BLaER1 treated with 17β-estradiol and CSF1 and Interleukin-3, amounts not matched to agents 10 nM and 100 nM (cell line): ENCODE measurements around the gene STARD13.

Source experiments
- H3K27ac ChIP-seq, 11 experiments: shearing (Covaris generic); formaldehyde crosslinking; 2 replicates each; pipeline ENCODE4 v1.8.1; 2022
- H3K27me3 ChIP-seq, 11 experiments: shearing (Covaris generic); formaldehyde crosslinking; 2 replicates each; pipeline ENCODE4 v1.8.1; 2022
- H3K36me3 ChIP-seq, 11 experiments: shearing (Covaris generic); formaldehyde crosslinking; 2 replicates each; pipeline ENCODE4 v1.8.1; 2022
- H3K4me1 ChIP-seq, 10 experiments: shearing (Covaris generic); formaldehyde crosslinking; 2 replicates each; pipeline ENCODE4 v1.8.1; 2022
- H3K4me2 ChIP-seq, 11 experiments: shearing (Covaris generic); formaldehyde crosslinking; 2 replicates each; pipeline ENCODE4 v1.8.1; 2022
- H3K4me3 ChIP-seq, 10 experiments: shearing (Covaris generic); formaldehyde crosslinking; 2 replicates each; pipeline ENCODE4 v1.8.1; 2022
- H3K9ac ChIP-seq, 11 experiments: shearing (Covaris generic); formaldehyde crosslinking; 2 replicates each; pipeline ENCODE4 v1.8.1; 2022
- H3K9me3 ChIP-seq, 11 experiments: shearing (Covaris generic); formaldehyde crosslinking; replicated peaks in 1 of 11; 2 replicates each; pipeline ENCODE4 v1.8.1; 2022
- H4K20me1 ChIP-seq, 11 experiments: shearing (Covaris generic); formaldehyde crosslinking; 2 replicates each; pipeline ENCODE4 v1.8.1; 2022
- Cebpa-rat ChIP-seq, 11 experiments: shearing (Covaris generic); IDR thresholded peaks; 2 replicates each; pipeline ENCODE4 v1.8.1; 2022

The STARD13 gene

GRCh38 chr13:33195693-33196464 lies 89.7 kb downstream of the STARD13 start:
- H3K4me2 ChIP-seq: peak overlapping the region in 8 of 11 experiments; percentile 5 to 51 (median 26); a peak in 10 of 22 replicates
- H3K9ac ChIP-seq: no peak overlapping the region
- no peak overlapping the region for H3K4me3 ChIP-seq
- TF ChIP-seq Cebpa-rat (IDR thresholded peaks at IDR 0.05): no peak
- peaks cover 0 to 4% (median 0%) of the 10 kb centered on the region in 11 experiments; a peak in 2 of 22 replicates for H4K20me1 ChIP-seq
- H3K27ac ChIP-seq: no peak overlapping the region
- no peaks in the 10 kb centered on the region for H3K36me3 ChIP-seq
- H3K27me3 ChIP-seq: no peaks in the 10 kb centered on the region
- H3K9me3 ChIP-seq: peaks cover 0 to 7% (median 0%) of the 10 kb centered on the region in 11 experiments; a peak in 1 of 22 replicates
- peaks cover 0 to 27% (median 10%) of the 10 kb centered on the region in 10 experiments; a peak in 13 of 20 replicates for H3K4me1 ChIP-seq

GRCh38 chr13:33194820-33195692 lies 90.5 kb downstream of the STARD13 start:
- H3K27me3 ChIP-seq: no peaks in the 10 kb centered on the region
- H3K9ac ChIP-seq: no peak overlapping the region
- H3K4me2 ChIP-seq: peak overlapping the region in 8 of 11 experiments; percentile 5 to 51 (median 26); a peak in 10 of 22 replicates
- H3K9me3 ChIP-seq: peaks cover 0 to 6% (median 0%) of the 10 kb centered on the region in 11 experiments; a peak in 1 of 22 replicates
- H4K20me1 ChIP-seq: peaks cover 0 to under 1% (median 0%) of the 10 kb centered on the region in 11 experiments; a peak in 2 of 22 replicates
- TF ChIP-seq Cebpa-rat (IDR thresholded peaks at IDR 0.05): no peak
- H3K4me1 ChIP-seq: peaks cover 0 to 26% (median 10%) of the 10 kb centered on the region in 10 experiments; a peak in 13 of 20 replicates
- H3K27ac ChIP-seq: no peak overlapping the region
- H3K36me3 ChIP-seq: no peaks in the 10 kb centered on the region
- H3K4me3 ChIP-seq: no peak overlapping the region

- no peak for TF ChIP-seq Cebpa-rat (IDR thresholded peaks at IDR 0.05)
- Histone ChIP-seq H3K4me3 (no peak overlapping the region), H3K27ac (no peak overlapping the region), H3K9me3 (peaks cover 0 to 6% (median 0%) of the 10 kb centered on the region in 11 experiments; a peak in 1 of 22 replicates), H4K20me1 (no peaks in the 10 kb centered on the region; a peak in 2 of 22 replicates), H3K27me3 (no peaks in the 10 kb centered on the region), H3K36me3 (no peaks in the 10 kb centered on the region), H3K4me2 (no peak overlapping the region), H3K9ac (no peak overlapping the region), H3K4me1 (peaks cover 0 to 16% (median 11%) of the 10 kb centered on the region in 10 experiments; a peak in 15 of 20 replicates)
Observed at GRCh38 chr13:33193428-33193974, 92.1 kb downstream of the STARD13 start.

- Histone ChIP-seq H3K4me3 (no peak overlapping the region), H3K9me3 (no peaks in the 10 kb centered on the region), H3K27me3 (no peaks in the 10 kb centered on the region), H3K4me1 (peaks cover 8 to 32% (median 19%) of the 10 kb centered on the region in 10 experiments), H3K36me3 (no peaks in the 10 kb centered on the region), H4K20me1 (no peaks in the 10 kb centered on the region; a peak in 2 of 22 replicates), H3K27ac (no peak overlapping the region), H3K4me2 (no peak overlapping the region), H3K9ac (no peak overlapping the region)
- no peak for TF ChIP-seq Cebpa-rat (IDR thresholded peaks at IDR 0.05)
Observed at GRCh38 chr13:33191425-33192210, 93.9 kb downstream of the STARD13 start.

- Histone ChIP-seq H3K9me3 (no peaks in the 10 kb centered on the region; a peak in 1 of 22 replicates), H3K27ac (no peak overlapping the region), H3K27me3 (no peaks in the 10 kb centered on the region), H3K4me3 (no peak overlapping the region), H3K4me1 (peaks cover 14 to 45% (median 19%) of the 10 kb centered on the region in 10 experiments), H3K9ac (no peak overlapping the region), H3K4me2 (peak overlapping the region in 2 of 11 experiments; percentile 0 to 44; a peak in 3 of 22 replicates), H3K36me3 (no peaks in the 10 kb centered on the region; a peak in 1 of 22 replicates), H4K20me1 (no peaks in the 10 kb centered on the region)
- TF ChIP-seq Cebpa-rat (IDR thresholded peaks at IDR 0.05): no peak
Observed at GRCh38 chr13:33189470-33189869, 96.1 kb downstream of the STARD13 start.

GRCh38 chr13:33188093-33188882 lies 97.3 kb downstream of the STARD13 start:
- Histone ChIP-seq H3K27ac (no peak overlapping the region), H4K20me1 (no peaks in the 10 kb centered on the region)

GRCh38 chr13:33186861-33187291 lies 98.7 kb downstream of the STARD13 start:
- TF ChIP-seq Cebpa-rat (IDR thresholded peaks at IDR 0.05): no peak
- no peaks in the 10 kb centered on the region; a peak in 1 of 22 replicates for H3K36me3 ChIP-seq
- no peak overlapping the region for H3K9ac ChIP-seq
- no peaks in the 10 kb centered on the region for H3K27me3 ChIP-seq
- peak overlapping the region; percentile 29 to 77 (median 55); a peak in 21 of 22 replicates for H3K4me2 ChIP-seq
- H4K20me1 ChIP-seq: no peaks in the 10 kb centered on the region
- H3K4me3 ChIP-seq: no peak overlapping the region
- no peaks in the 10 kb centered on the region; a peak in 1 of 22 replicates for H3K9me3 ChIP-seq
- peaks cover 14 to 45% (median 19%) of the 10 kb centered on the region in 10 experiments for H3K4me1 ChIP-seq
- no peak overlapping the region for H3K27ac ChIP-seq

More at GRCh38 chr13:33188093-33188882, 97.3 kb downstream of the STARD13 start:
- Histone ChIP-seq H3K36me3 (no peaks in the 10 kb centered on the region; a peak in 1 of 22 replicates), H3K9ac (no peak overlapping the region), H3K9me3 (no peaks in the 10 kb centered on the region; a peak in 1 of 22 replicates), H3K4me2 (peak overlapping the region in 2 of 11 experiments; percentile 0 to 33; a peak in 3 of 22 replicates), H3K27me3 (no peaks in the 10 kb centered on the region), H3K4me1 (peaks cover 14 to 45% (median 19%) of the 10 kb centered on the region in 10 experiments), H3K4me3 (no peak overlapping the region)
- no peak for TF ChIP-seq Cebpa-rat (IDR thresholded peaks at IDR 0.05)
